HEK293 (cell line): ENCODE measurements around the gene C19orf12.
"Not testable (repeated sequence)": the region's sequence is repeated elsewhere in the genome, so short reads cannot be mapped to it uniquely, and the experiment has no call there.

ENCODE experiments used
- CTCF ChIA-PET: fragments of 350-600 bp; formaldehyde crosslinking; extraction: SDS; loops from one replicate; lab custom pipeline; 2021; ENCODE audit warnings: antibody characterized with exemption; lab: Yijun Ruan, JAX
- POLR2A ChIA-PET: fragments of 300-600 bp; formaldehyde crosslinking; extraction: SDS; loops from one replicate; lab custom pipeline; 2020; ENCODE audit warnings: antibody characterized with exemption, inconsistent platforms; lab: Yijun Ruan, JAX
- H3K27ac ChIP-seq: fragments of 200-500 bp; sonication (Bioruptor generic); 2 replicates; pipeline ENCODE4 v1.5.1; 2014; ENCODE audit warnings: low read depth, low read length, control low read depth, inconsistent platforms; ENCODE audit errors: extremely low read depth
- H3K36me3 ChIP-seq, 2 experiments: fragments of 200-500 bp in 1 of 2; sonication (Bioruptor generic) in 1 of 2; 1 replicate in 1 of 2; 2 replicates in 1 of 2; pipeline ENCODE4 v1.5.1; 2014 to 2017; ENCODE audit warnings: inconsistent platforms in 2 of 2, low read length in 2 of 2; ENCODE audit not compliant: control insufficient read depth in 2 of 2, insufficient read depth in 1 of 2
- H3K4me1 ChIP-seq: fragments of 200-500 bp; sonication (Bioruptor generic); 2 replicates; pipeline ENCODE4 v1.5.1; 2014; ENCODE audit warnings: mild to moderate bottlenecking, low read length, inconsistent platforms; ENCODE audit not compliant: control insufficient read depth, insufficient read depth
- H3K4me3 ChIP-seq: 2 replicates; pipeline ENCODE4 v1.5.1; 2011; ENCODE audit warnings: low read depth, mild to moderate bottlenecking, control low read depth, low read length, moderate library complexity
- H3K9me3 ChIP-seq: fragments of 200-500 bp; sonication (Bioruptor generic); 2 replicates; pipeline ENCODE4 v1.5.1; 2014; ENCODE audit warnings: low read depth, low read length, inconsistent platforms; ENCODE audit not compliant: control insufficient read depth, insufficient read depth
- GLI2 ChIP-seq: fragments of 450-650 bp; formaldehyde crosslinking; IDR thresholded peaks from 2 replicates; pipeline ENCODE4; 2017; ENCODE audit warnings: missing biosample characterization, missing genetic modification characterization, low read depth, borderline replicate concordance
- HOXA7 ChIP-seq: sonication (generic); formaldehyde crosslinking; IDR thresholded peaks from 2 replicates; pipeline ENCODE4 v1.8.1; 2022; ENCODE audit warnings: missing genetic modification reagents, borderline replicate concordance
- ZNF146 ChIP-seq: fragments of 450-650 bp; formaldehyde crosslinking; IDR thresholded peaks from 2 replicates; pipeline ENCODE4 v1.5.1; 2016; ENCODE audit warnings: missing biosample characterization, missing genetic modification characterization
- ZNF169 ChIP-seq: fragments of 450-650 bp; formaldehyde crosslinking; IDR thresholded peaks from 2 replicates; pipeline ENCODE4 v1.5.1; 2016; ENCODE audit warnings: missing biosample characterization, missing genetic modification characterization
- ZNF174 ChIP-seq: fragments of 450-650 bp; formaldehyde crosslinking; IDR thresholded peaks from 2 replicates; pipeline ENCODE4 v1.5.0; 2017; ENCODE audit warnings: missing biosample characterization, mild to moderate bottlenecking, missing genetic modification characterization
- ZSCAN30 ChIP-seq: fragments of 450-650 bp; IDR thresholded peaks from 2 replicates; pipeline ENCODE4 v1.5.1; 2018; ENCODE audit warnings: missing biosample characterization, mild to moderate bottlenecking, missing genetic modification characterization, moderate library complexity
- TF ChIP-seq, protein P1 (sequence below): fragments of 450-650 bp; formaldehyde crosslinking; IDR thresholded peaks from 2 replicates; pipeline ENCODE4 v1.5.1; 2017; ENCODE audit warnings: missing biosample characterization, missing genetic modification characterization
- TF ChIP-seq, protein P2 (sequence below): fragments of 450-650 bp; formaldehyde crosslinking; IDR thresholded peaks from 2 replicates; pipeline ENCODE4 v1.5.1; 2017; ENCODE audit warnings: missing biosample characterization, missing genetic modification characterization
- TF ChIP-seq, protein P3 (sequence below): fragments of 450-650 bp; formaldehyde crosslinking; IDR thresholded peaks from 2 replicates; pipeline ENCODE4 v1.5.1; 2016; ENCODE audit warnings: missing biosample characterization, missing genetic modification characterization
- TF ChIP-seq, protein P4 (sequence below): fragments of 450-650 bp; formaldehyde crosslinking; IDR thresholded peaks from 2 replicates; pipeline ENCODE4 v1.5.1; 2016; ENCODE audit warnings: missing biosample characterization, missing genetic modification characterization
- TF ChIP-seq, protein P5 (sequence below): fragments of 450-650 bp; formaldehyde crosslinking; optimal IDR thresholded peaks from 2 replicates; pipeline ENCODE3; 2016; ENCODE audit warnings: missing biosample characterization, mild to moderate bottlenecking, missing genetic modification characterization

The C19orf12 gene

DNA sequence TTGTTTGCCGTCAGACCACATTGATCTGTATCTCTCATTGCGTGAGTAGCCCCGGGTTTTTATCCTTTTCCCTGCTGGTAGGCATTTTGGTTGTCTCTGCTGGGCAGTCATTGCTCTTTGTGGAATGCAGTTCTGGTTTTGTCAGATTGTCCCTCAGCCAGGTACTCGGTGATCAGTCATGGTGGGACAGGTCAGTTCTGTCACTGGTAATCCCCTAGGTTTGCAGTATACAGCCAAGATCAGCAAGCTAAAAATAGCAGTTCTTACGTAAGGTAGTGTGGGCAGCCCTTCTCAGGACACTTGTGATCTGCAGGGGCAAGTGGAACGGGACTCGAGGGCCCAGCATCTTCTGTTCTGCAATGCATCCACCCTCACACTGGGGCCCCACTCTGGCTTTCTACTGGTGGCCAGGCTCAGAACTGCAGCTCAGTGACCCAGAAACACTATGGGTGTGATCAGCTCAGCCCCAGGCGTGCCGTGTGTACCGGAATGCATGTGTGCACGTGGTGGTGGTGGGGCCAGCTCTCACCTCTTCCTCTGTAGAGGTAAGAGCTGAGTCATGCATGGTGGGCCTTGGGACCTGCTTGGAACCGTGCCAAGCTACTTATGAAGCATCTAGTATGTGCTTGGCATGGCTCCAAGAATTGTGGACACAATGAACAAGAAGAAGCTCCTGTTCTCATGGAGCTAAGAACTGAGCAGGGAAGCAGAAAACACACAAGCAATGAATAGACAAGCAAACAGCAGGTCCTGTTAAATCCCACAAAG, 43.5 kb downstream of the C19orf12 start (continued):
- no peak for TF ChIP-seq ZNF174 (tag by site-specific recombination)
- TF ChIP-seq GLI2 (tag by site-specific recombination), result no peak
- TF ChIP-seq, protein P1, sequence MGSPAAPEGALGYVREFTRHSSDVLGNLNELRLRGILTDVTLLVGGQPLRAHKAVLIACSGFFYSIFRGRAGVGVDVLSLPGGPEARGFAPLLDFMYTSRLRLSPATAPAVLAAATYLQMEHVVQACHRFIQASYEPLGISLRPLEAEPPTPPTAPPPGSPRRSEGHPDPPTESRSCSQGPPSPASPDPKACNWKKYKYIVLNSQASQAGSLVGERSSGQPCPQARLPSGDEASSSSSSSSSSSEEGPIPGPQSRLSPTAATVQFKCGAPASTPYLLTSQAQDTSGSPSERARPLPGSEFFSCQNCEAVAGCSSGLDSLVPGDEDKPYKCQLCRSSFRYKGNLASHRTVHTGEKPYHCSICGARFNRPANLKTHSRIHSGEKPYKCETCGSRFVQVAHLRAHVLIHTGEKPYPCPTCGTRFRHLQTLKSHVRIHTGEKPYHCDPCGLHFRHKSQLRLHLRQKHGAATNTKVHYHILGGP, result 0 out of 2 replicates have a peak, but pooled peaks have one; percentile 36
- no peak for TF ChIP-seq HOXA7 (CRISPR knock-in tag)
- TF ChIP-seq, protein P2, sequence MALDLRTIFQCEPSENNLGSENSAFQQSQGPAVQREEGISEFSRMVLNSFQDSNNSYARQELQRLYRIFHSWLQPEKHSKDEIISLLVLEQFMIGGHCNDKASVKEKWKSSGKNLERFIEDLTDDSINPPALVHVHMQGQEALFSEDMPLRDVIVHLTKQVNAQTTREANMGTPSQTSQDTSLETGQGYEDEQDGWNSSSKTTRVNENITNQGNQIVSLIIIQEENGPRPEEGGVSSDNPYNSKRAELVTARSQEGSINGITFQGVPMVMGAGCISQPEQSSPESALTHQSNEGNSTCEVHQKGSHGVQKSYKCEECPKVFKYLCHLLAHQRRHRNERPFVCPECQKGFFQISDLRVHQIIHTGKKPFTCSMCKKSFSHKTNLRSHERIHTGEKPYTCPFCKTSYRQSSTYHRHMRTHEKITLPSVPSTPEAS (tag by site-specific recombination), result no peak
- no peak for TF ChIP-seq ZNF169
- TF ChIP-seq ZSCAN30 (tag by site-specific recombination), result no peak

DNA sequence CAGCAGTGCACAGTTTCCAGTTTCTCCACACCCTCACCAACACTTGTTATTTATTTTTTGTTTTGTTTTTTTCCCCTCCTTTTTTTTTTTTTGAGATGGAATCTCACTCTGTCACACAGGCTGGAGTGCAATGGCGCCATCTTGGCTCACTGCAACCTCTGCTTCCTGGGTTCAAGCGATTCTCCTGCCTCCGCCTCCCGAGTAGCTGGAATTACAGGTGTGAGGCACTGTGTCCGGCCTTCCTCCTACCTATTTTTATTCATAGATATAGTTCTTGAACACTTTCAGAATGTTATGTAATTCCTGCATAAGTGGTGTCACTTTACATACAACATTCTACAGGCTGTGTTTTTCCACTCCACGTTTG, 44.1 kb downstream of the C19orf12 start:
- H3K9me3 ChIP-seq, H3K4me3 ChIP-seq, H3K27ac ChIP-seq: not testable (repeated sequence)
- H3K4me1 ChIP-seq, result peaks cover 33% of the 10 kb centered on the region
- CTCF ChIA-PET, result interaction anchor here (0.7 to 3.7 kb wide), 11 partner anchors 9 to 329 kb away, joined by 3 to 27 read pairs (median 4); no protein-coding TSS in a partner anchor
- H3K36me3 ChIP-seq, result peaks cover 4 to 25% of the 10 kb centered on the region in 2 experiments; a peak in 2 of 3 replicates
- POLR2A ChIA-PET, result interaction anchor here (0.5 to 2.2 kb wide), 9 partner anchors 8 to 65 kb away, joined by 3 to 35 read pairs (median 6); partner anchors contain the start of genes C19orf12 and POP4

DNA sequence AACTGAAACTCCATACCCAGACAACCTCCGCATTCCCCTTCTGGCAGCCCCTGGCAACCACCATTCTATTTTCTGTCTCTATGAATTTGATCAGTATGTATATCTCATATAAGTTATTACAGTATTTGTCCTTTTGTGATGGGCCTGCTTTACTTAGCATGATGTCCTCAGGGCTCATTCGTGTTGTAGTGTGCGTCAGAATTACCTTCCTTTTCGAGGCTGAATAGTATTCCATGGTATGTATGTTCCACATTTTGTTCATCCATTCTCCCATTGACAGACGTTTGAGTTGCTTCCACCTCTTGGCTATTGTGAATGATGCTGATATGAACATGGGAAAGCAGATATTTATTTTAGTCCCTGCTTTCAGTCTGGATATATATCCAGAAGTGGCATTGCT, 44.8 kb downstream of the C19orf12 start:
- H3K9me3 ChIP-seq, result no peaks in the 10 kb centered on the region
- POLR2A ChIA-PET, result no interaction called here
- CTCF ChIA-PET, result interaction anchor here (0.7 kb wide), 1 partner anchor 12 kb away, joined by 3 read pairs; no protein-coding TSS in a partner anchor
- peaks cover 4 to 17% of the 10 kb centered on the region in 2 experiments; a peak in 2 of 3 replicates for H3K36me3 ChIP-seq
- no peak overlapping the region for H3K27ac ChIP-seq
- no peak overlapping the region for H3K4me3 ChIP-seq
- peaks cover 38% of the 10 kb centered on the region for H3K4me1 ChIP-seq
- TF ChIP-seq ZNF146 (tag by site-specific recombination) (peak; percentile 98), HOXA7 (CRISPR knock-in tag) (no peak)
- TF ChIP-seq, protein P3, sequence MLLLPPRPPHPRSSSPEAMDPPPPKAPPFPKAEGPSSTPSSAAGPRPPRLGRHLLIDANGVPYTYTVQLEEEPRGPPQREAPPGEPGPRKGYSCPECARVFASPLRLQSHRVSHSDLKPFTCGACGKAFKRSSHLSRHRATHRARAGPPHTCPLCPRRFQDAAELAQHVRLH (tag by site-specific recombination), result peak; percentile 90
- TF ChIP-seq, protein P4, sequence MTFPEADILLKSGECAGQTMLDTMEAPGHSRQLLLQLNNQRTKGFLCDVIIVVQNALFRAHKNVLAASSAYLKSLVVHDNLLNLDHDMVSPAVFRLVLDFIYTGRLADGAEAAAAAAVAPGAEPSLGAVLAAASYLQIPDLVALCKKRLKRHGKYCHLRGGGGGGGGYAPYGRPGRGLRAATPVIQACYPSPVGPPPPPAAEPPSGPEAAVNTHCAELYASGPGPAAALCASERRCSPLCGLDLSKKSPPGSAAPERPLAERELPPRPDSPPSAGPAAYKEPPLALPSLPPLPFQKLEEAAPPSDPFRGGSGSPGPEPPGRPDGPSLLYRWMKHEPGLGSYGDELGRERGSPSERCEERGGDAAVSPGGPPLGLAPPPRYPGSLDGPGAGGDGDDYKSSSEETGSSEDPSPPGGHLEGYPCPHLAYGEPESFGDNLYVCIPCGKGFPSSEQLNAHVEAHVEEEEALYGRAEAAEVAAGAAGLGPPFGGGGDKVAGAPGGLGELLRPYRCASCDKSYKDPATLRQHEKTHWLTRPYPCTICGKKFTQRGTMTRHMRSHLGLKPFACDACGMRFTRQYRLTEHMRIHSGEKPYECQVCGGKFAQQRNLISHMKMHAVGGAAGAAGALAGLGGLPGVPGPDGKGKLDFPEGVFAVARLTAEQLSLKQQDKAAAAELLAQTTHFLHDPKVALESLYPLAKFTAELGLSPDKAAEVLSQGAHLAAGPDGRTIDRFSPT (tag by site-specific recombination), result no peak
- TF ChIP-seq, protein P5, sequence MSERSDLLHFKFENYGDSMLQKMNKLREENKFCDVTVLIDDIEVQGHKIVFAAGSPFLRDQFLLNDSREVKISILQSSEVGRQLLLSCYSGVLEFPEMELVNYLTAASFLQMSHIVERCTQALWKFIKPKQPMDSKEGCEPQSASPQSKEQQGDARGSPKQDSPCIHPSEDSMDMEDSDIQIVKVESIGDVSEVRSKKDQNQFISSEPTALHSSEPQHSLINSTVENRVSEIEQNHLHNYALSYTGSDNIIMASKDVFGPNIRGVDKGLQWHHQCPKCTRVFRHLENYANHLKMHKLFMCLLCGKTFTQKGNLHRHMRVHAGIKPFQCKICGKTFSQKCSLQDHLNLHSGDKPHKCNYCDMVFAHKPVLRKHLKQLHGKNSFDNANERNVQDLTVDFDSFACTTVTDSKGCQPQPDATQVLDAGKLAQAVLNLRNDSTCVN (tag by site-specific recombination), result peak; percentile 9
